ENCODE measurements around the gene GLB1L3. TPM values are rescaled to one million over a fixed set of nuclear protein-coding genes. Genes with fewer than 3 reads are reported as not detected.

GLB1L3 gene
- total RNA-seq, 1 experiment from 2014 or later, result not detected

GRCh38 chr11:134292661-134293060, 16.5 kb downstream of the GLB1L3 start:
- ATAC-seq, result no peak
- CTCF ChIA-PET, result no interaction called here
- TF ChIP-seq EZH2phosphoT487 (IDR thresholded peaks at IDR 0.05; ENCODE audit: borderline replicate concordance) (no peak), ATF3 (IDR thresholded peaks at IDR 0.05) (no peak), CEBPB (IDR thresholded peaks at IDR 0.05; ENCODE audit: low read depth) (no peak), FOSL1 (IDR thresholded peaks at IDR 0.05; ENCODE audit: low read depth) (no peak), ELF1 (IDR thresholded peaks at IDR 0.05; ENCODE audit: borderline replicate concordance, low read depth) (no peak), SP1 (IDR thresholded peaks at IDR 0.05; ENCODE audit: low read depth) (no peak), CBX3 (IDR thresholded peaks at IDR 0.05; ENCODE audit: low read depth) (no peak), EGR1 (IDR thresholded peaks at IDR 0.05; ENCODE audit: low read depth) (no peak), POLR2A (IDR thresholded peaks at IDR 0.05; ENCODE audit: borderline replicate concordance, extremely low read depth, insufficient read depth, insufficient read length) (no peak), SIN3A (IDR thresholded peaks at IDR 0.05; ENCODE audit: low read depth) (no peak), ZFX (IDR thresholded peaks at IDR 0.05) (no peak), EZH2 (IDR thresholded peaks at IDR 0.05) (no peak), SRF (IDR thresholded peaks at IDR 0.05; ENCODE audit: low read depth) (no peak), POLR2AphosphoS5 (IDR thresholded peaks at IDR 0.05; ENCODE audit: low read depth, low read length) (no peak), JUND (IDR thresholded peaks at IDR 0.05) (no peak)

More at GRCh38 chr11:134292661-134293060, 16.5 kb downstream of the GLB1L3 start:
- Histone ChIP-seq H3K9me3 (ENCODE audit: control insufficient read depth in 1 of 2, insufficient read depth in 1 of 2, low read depth in 1 of 2, low read length in 2 of 2) (no peaks in the 10 kb centered on the region), H3K4me1 (ENCODE audit: control insufficient read depth in 1 of 2, insufficient read depth in 2 of 2, low read length in 2 of 2) (no peaks in the 10 kb centered on the region), H3K79me2 (ENCODE audit: insufficient read depth, low read length) (no peaks in the 10 kb centered on the region), H3K9ac (ENCODE audit: low read length) (no peak overlapping the region), H4K20me1 (ENCODE audit: insufficient read depth) (no peaks in the 10 kb centered on the region), H3K27ac (ENCODE audit: low read depth, low read length) (no peak overlapping the region), H3K9me2 (ENCODE audit: insufficient read depth) (no peaks in the 10 kb centered on the region), H3K4me2 (ENCODE audit: low read length) (no peak overlapping the region), H2AFZ (ENCODE audit: low read depth, low read length, poor library complexity, severe bottlenecking) (no peak overlapping the region), H3K27me3 (ENCODE audit: insufficient read depth, low read length) (no peaks in the 10 kb centered on the region), H3K36me3 (ENCODE audit: control insufficient read depth in 1 of 2, insufficient read depth in 2 of 2, low read length in 2 of 2) (no peaks in the 10 kb centered on the region), H3K4me3 (replicated peaks in 1 of 2; ENCODE audit: low read depth in 1 of 2, low read length in 2 of 2) (no peak overlapping the region)
- RAD21 ChIA-PET (ENCODE audit: low non-redundant PET in 1 of 2, low total read pairs in 2 of 2, uncharacterized antibody in 2 of 2, unreplicated experiment in 2 of 2), result no interaction called here
- no TSS peak for BruUV-seq (replicated peaks)
- POLR2A ChIA-PET, result no interaction called here
- DNase-seq (ENCODE audit: low read depth, low spot score), result no peak
- intact Hi-C loops (cut with micrococcal nuclease), result no loop called here
